Spleen (tissue), 7 donors: Measurements from ENCODE around the gene POFUT1.

ENCODE experiments used
- CTCF ChIP-seq, 11 experiments: fragments of 200-600 bp in 7 of 11; fragments of 450-650 bp in 4 of 11; sonication (generic) in 4 of 11; IDR thresholded peaks in 8 of 11; conservative IDR thresholded peaks in 3 of 11; 1 replicate in 7 of 11; 2 replicates in 4 of 11; pipeline versions ENCODE4 v1.4.0 to v1.8.0; 2016 to 2021; ENCODE audit warnings: antibody characterized with exemption in 11 of 11, inconsistent platforms in 4 of 11, mild to moderate bottlenecking in 1 of 11
- POLR2A ChIP-seq, 3 donors: fragments of 450-650 bp; IDR thresholded peaks; one replicate each; pipeline ENCODE4 v1.5.1; 2017; ENCODE audit warnings: antibody characterized with exemption in 3 of 3, mild to moderate bottlenecking in 1 of 3
- donor health status: DM: no; HTN: no; CAD: no; lungs with moderate emphysema.
- donor health status: DM: no; HTN: no; CAD: no.
- donor health status: DM: no; HTN: no; CAD: no.

- TF ChIP-seq CTCF (IDR thresholded peaks at IDR 0.05 in 8 of 11, conservative IDR thresholded peaks at IDR 0.05 in 3 of 11) (no peak), POLR2A (IDR thresholded peaks at IDR 0.05) (no peak)
These were observed 47.3 kb upstream of the POFUT1 start for GRCh38 chr20:32160341-32160740.
